UCSD-AML1 (cell line): ENCODE data around the gene NMNAT3.
A peak's percentile ranks its signal among the peaks of the same experiment; 100 is the strongest.
"Not testable (repeated sequence)": the region's sequence is repeated elsewhere in the genome, so short reads cannot be mapped to it uniquely, and the experiment has no call there.

Experiments used
- DNase-seq: peaks from one replicate; lab custom pipeline; 2025; ENCODE audit not compliant: unreplicated experiment; lab: John Stamatoyannopoulos, UW

The NMNAT3 gene

DNA sequence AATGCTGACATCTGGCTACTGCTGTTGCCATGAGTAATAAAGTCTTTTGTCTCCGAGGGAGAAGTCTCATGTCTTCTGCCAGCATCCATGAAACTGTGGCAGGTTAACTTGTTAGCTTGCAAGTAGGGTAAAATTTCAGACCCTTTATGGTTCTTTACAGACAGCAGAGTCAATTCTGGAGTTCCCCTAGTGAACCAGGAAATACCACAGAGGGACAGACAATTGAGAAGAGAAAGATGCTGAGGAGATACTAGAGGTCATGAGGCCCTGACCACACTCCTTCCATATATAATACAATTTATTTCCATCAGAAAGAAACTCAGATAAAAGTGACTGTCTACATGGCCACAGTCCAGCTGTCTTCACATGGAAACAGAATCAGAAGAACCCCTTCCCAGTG is 38.1 kb downstream of the NMNAT3 start:
- no peak for DNase-seq

DNA sequence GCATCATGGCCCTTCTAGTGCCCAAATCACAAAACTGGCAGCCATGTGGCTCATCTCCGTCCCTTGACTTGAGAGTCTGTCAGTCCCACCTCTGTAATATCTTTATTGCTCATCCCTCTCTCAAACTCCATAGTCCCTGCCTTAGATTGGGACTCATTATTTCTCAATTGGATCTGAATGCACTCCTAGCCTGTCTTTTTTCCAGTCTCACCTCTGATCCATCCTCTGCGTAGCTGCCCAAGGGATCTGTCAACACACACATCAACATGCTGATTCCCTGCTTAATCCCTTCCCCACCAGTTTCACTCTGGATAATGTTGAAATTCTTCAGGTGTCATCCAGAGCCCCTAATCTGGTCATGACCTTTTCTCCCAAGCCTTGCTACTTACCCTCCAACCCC is 39.3 kb downstream of the NMNAT3 start:
- no peak for DNase-seq

GRCh38 chr3:139636511-139636910 is 41.3 kb downstream of the NMNAT3 start:
- DNase-seq: no peak

DNA sequence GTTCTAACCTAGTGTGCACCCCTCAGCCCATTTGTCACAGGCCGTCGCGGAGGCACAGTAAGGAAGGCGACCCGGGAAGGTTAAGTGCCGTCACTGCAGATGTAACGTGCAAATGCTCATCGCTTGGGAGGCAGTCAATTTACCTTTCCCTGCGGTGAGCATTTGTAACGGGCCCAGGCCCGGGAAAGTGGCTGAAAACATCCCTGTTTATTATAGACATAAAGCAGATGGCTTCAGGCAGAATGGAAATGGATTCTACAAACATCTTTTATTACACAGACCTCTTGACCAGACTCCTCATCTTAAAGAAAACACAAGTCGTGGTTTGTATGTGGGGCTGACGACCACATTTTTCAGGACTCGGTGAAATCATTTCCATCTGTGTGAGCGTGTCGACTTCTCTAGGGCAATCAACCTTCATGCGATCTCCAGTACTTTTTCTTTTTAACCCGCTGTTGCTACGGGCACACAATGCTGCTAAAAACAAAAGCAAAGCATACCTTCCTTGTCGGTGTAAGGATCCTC is 43.6 kb downstream of the NMNAT3 start:
- no peak for DNase-seq

DNA sequence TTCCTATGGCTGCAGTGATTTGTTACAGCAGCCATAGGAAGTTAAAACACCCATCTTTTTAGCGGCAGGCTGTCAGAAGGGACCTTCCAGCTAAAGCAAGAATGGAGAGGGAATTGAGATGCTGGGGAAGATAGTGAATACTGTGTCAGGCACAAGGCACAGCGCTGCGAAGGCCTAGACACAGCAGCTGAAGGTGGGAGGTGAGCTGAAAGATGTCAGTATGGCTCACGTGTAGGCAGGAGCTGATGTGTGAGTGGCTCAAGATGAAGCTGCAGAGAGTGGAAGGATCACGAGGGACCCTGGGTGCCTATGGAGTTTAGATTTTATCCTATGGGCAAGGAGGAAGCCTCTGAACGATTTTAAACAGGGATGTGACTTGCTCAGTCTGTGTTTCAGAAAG is 44.3 kb downstream of the NMNAT3 start:
- DNase-seq: no peak

DNA sequence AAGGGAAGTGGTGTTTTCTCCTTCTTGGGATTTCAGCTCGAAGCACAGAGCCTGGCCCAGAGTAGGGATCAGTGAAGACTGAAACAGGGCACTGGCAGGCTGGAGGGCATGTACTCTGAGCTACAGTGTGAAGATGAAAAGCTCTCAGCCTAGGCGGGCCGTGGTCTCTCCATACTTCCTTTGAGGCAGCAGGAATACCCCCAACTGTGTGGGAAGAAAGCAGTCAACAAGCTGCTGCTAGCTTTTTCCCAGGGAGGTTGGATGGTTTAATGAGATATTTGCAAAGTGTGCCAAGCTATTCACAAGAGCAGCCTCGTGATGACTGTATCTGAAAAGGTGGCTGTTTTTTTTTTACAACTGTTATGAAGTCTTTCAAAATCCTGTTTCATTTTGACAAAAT is 47.2 kb downstream of the NMNAT3 start:
- DNase-seq: no peak

GRCh38 chr3:139629033-139629432 is 48.7 kb downstream of the NMNAT3 start:
- DNase-seq: peak; percentile 13

DNA sequence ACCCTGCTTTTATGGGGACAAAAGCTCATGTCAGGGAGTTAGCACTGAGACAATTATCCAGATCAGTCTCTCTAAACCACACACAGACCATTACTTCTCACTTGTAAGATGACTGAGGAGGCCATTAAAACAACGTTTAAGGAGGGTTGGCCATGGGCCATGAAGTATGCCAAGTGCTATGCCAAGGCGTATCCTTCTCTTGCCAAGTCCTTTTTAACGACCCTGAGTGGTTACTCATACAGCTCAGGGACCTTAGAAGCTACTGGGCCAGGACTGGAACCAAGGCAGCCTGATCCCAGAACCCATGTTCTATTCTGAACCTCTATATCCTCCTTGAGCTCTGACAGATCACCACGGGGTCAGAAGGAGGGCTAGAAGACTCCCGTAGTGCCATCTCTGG is 50.0 kb downstream of the NMNAT3 start:
- DNase-seq: no peak

- no peak for DNase-seq
These were observed 57.3 kb downstream of the NMNAT3 start for GRCh38 chr3:139620438-139620837.

GRCh38 chr3:139619484-139619883 is 58.3 kb downstream of the NMNAT3 start:
- no peak for DNase-seq

DNA sequence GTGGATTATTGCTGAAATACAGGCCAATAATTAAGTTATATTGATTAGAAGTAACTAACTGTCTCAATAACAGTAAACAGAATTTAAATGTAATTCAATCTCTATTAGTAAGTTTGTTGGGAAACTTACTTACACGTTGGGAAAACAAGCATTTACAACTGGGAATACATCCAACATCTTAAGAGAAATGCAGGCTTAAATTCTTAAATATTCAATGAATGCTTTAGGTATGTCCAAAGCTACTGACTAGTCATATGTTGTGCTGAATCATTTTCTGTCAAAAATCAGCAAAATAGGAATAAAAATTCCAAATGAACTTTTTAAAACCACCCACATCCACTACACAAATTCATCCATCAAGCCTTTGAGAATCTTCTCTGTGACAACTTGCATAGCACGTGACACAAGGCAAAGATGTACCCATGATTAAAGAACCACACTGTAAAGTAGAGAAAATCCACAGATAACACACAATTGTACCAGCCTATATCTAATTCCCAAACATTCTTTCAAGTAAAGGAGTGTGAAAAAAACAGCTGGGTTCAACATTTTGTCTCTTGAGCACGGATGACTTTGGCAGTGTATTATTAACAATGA is 60.0 kb downstream of the NMNAT3 start:
- DNase-seq: no peak

DNA sequence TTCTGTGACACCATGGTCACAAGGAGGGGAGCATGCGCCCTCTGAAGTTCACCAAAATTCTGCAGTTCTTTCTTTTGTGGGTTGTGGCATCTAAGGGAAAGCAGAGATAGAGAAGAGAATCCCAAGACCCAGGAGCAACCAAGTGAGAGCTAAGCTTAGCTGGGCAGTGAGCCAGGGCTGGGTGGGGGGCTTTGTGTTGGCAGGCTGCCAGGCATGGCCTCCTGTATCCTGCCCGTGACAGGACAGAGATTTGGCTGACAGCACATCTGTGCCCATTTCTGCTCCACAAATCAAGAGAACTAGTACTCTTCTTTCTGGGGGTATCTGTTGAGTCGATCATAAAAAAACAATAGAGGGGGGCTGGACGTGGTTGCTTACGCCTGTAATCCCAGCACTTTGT is 66.2 kb downstream of the NMNAT3 start:
- DNase-seq: no peak

- DNase-seq: no peak
These were observed 66.9 kb downstream of the NMNAT3 start for GRCh38 chr3:139610886-139611285.

DNA sequence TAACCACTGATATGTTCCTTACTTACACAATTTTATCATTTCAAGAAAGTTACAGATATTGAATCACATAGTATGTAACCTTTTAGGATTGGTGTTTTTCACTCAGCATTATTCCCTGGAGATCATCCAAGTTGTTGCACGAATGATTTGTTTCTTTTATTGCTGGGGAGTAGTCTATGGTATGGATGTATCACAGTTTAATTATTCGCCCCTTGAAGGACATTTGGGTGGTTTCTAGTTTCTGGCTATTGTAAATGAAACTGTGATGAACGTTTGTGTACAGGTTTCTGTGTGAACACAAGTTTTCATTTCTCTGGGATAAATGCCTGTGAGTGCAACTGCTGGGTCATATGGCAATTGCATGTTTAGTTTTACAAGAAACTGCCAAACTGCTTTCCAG is 68.8 kb downstream of the NMNAT3 start:
- no peak for DNase-seq

DNA sequence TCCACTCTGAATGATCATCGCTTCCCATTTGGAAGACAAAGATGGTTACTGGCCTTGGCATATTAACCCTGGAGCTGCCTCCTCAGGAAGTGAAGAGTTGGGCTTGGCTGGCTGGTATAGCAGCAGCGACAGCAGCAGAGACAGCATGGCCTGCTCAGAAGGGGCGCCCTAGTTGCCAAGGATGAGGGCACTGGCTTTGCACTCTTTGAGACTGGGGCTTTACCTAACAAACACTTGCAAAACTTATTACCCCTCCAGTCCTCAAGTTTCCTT is 69.7 kb downstream of the NMNAT3 start:
- no peak for DNase-seq

GRCh38 chr3:139607257-139608107 is 70.3 kb downstream of the NMNAT3 start:
- DNase-seq: no peak

DNA sequence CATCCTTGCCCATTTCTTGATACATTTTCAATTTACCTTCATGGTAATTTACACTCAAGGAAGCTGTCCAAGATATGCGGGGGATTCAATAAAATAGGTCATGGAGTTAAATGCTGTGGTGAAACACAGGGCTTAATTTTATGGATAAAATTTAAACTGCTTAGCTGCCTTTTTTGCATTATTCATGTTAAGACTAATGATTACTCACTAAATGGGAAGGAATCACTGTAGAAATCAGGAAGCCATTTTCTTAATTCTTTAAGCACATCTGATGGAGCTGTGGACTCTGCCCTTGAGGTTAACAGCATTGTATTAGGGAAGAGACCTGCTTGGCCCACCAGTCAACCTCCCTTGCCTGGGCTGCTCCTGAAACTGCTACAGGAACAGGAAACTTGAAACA is 75.8 kb downstream of the NMNAT3 start:
- DNase-seq: no peak

- DNase-seq: no peak
These were observed 76.4 kb downstream of the NMNAT3 start for GRCh38 chr3:139601191-139601961.

DNA sequence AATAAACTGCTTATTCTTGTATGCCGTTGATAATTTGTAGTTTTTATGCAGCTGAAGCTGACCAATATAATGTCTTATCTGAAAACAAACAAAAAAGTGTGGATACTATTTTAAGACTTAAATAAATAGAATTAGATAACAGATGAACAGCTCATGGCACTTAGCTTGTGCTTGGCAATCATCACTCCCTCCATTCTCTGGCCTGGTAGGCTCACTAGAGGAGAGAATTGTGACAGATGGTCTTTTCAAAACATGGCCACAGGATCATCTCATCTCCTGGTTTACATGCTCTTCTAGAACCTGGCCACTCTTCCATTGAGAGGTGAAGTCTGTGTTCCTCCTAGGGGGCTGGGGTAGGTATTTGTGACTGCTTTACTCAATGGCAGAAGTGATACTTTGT is 79.8 kb downstream of the NMNAT3 start:
- DNase-seq: no peak

GRCh38 chr3:139591186-139591585 is 86.6 kb downstream of the NMNAT3 start:
- DNase-seq: not testable (repeated sequence)

- no peak for DNase-seq
These were observed 89.3 kb downstream of the NMNAT3 start for GRCh38 chr3:139588450-139588849.

DNA sequence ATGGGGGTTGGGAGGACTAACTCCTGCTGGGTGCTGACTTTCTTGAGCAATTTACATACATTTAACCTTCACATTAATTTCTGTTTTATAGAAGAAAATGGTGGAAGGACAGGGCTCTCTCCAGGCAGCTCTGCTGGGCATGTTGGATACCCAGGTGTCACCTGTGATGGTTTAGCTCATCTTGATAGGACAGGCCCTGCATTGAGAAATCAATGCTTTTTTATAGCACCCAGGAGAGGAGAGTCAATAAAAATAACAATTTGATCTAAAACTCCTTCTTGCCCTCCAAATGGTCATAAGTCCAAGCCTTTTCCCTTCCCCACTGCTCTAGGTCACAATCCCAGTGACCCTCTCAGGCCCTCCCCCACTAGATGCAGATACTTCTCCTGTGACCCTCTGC is 90.0 kb downstream of the NMNAT3 start:
- no peak for DNase-seq
